Stimulated activated CD8-positive, alpha-beta memory T cell treated with anti-CD3 and anti-CD28 coated beads, Interleukin-7, amount 100 ng/mL, for 1 hour (primary cell): ENCODE measurements around the gene HPSE.

Experiments used
- DNase-seq, 2 donors: peaks; one replicate each; pipeline ENCODE4 v3.0.0-alpha.2; 2020; ENCODE audit warnings: low read depth in 2 of 2

The HPSE gene

GRCh38 chr4:83334425-83335241, at the start of gene HPSE:
Gene HPSE (minus strand): TSS chr4:83334848. CDS start chr4:83334782, 66 bp downstream.
- peak; percentile 41 to 52 for DNase-seq

DNA sequence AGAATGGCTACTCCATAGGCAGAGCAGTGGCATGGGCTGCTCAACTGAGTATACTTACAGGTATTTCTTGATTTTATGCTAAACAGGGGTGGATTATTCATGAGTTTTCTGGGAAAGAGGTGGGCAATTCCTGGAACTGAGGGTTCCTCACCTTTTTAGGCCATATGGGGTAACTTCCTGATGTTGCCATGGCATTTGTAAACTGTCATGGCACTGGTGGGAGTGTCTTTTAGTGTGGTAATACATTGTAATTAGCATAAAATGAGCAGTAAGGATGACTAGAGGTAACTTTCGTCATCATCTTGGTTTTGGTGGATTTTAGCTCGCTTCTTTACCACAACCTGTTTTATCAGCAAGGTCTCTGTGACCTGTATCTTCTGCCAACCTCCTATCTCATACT, 48.2 kb upstream of the HPSE start:
- DNase-seq = no peak

DNA sequence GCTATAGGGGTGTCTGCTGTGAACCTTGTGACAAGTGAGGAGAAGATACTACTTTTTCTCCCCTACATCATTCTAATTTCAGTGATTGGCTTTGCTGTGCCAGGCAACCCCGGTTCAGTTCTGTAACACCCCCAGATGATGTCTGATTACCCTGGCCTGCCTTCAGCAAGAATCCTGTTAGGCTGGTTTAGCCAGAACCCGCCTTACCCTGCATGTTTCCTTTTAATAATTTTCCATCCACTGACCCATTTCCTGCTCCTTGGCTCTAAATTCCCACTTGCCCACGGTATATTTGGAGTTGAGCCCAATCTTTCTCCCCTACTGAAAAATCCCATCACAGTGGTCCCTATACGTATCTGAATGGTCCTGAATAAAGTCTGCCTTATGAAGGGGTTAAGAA, 46.5 kb upstream of the HPSE start:
- DNase-seq = no peak

- no peak for DNase-seq
Observed at GRCh38 chr4:83378419-83378818, 43.8 kb upstream of the HPSE start.

DNA sequence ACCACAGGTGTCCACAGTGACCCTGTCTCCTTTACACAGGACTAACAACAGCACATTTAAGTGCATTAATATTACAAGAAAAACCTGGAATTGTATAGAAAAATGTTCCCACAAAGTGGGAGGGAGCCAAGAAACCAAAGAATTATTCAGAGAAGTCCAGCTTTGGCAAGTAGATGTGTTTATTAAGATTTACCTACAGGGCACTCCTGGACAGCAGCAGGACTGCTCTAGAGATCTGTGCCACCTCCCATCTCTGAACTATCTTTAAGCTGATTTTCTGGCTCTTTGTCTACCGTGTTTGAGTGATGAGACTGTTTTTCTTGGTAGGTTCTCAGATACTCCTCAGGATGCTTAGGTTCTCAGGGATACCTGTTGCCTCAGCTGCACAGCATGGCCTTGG, 38.3 kb upstream of the HPSE start:
- DNase-seq = no peak

GRCh38 chr4:83371936-83372335, 37.3 kb upstream of the HPSE start:
- no peak for DNase-seq

GRCh38 chr4:83371235-83371634, 36.6 kb upstream of the HPSE start:
- DNase-seq = no peak

DNA sequence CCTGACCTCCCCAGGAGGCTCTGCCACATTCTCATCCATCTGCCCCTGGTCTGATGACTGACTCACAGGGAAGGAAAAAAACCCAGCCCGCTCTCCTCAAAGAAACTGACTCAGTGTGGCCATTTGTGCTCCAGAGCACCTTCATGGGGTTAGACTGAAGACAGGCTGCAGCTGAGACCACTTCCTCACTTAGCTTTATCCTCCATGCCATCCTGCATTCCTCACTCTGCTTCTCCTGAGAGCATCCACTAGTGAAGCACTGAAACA, 35.9 kb upstream of the HPSE start:
- no peak for DNase-seq

DNA sequence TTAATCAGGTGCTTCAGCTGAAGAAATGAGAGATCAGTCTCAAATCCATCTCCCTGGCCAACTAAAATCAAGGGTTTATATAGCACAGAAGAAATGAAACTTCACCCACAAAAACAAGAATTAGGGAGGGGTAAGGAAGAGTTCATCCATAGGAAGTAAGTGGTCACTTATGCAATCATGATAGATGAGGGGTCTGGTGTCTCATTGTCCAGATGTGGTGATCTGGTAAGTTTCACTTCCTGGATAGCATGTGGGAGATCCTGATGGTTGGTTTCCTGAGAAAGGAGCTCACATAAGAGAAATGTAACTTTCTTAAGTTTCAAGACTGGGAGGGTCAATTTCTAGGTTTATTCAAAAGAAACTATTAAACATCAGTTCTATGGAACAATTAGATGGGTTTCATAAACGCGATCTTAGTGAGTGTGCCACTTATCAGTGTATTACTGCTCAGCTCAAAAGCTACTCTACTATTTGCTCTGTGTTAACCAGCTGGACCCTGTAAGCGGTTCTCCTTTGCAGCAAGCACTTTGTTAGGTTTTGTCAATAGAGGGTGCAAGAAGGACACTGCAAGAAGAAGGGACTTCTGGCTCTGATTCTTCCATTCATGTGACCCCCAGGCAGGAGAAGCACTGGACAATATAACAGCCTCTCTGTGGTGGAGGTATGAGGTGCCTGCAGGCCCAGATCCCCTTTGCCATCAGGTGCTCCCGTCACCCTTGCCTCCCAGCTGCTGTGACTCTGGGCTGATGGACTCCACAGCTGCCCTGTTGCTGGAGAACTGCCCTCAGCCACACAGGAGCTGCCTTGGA, 35.4 kb upstream of the HPSE start:
- DNase-seq = no peak

DNA sequence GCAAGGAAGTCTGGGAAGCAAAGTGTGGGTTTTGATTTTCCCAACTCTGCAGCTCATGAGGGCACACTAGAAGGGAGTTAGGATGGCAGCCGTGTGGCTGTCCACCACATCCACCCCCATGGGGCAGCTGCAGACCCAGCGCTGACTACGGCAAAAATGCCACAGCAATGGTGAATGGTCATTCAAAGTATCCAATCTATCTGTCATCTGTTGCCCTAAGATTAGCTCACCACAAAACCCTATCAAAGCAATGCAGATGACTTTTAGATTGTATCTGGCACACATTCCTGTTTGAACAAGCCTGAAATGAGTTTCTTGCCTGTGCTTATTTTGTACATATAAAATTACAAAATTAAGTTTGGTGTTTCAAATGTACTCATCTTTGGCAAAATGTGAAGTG, 29.7 kb upstream of the HPSE start:
- no peak for DNase-seq

GRCh38 chr4:83362492-83363329, 28.1 kb upstream of the HPSE start:
- no peak for DNase-seq

DNA sequence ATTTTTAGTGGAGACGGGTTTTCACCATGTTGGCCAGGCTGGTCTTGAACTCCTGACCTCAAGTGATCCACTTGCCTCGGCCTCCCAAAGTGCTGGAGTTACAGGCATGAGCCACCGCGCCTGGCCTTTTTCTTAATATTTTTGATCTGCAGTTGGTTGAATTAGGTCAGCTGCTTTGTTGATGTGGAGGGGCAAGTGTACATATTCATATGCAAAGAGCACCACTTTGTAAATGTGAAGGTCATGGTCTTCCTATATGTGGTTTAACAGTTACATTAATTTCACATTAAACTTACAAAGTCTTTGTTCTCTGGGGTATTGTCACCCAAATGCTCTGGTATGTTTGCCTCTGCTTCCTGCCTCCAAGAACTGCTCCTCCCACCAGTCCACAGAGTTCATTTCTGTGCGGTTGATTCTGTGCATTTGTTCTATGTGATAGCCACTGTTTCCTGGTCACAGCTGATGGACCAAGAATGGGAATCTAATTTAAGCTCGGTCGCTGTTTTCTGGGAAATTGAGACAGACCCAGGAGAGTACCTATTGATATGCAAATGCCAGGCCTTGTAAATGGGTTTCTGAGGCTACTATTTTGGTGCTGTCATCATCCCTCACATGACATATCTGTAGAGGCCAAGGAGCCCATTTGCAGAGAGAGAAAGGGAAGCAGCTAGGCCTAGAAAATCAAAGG, 26.9 kb upstream of the HPSE start:
- DNase-seq = no peak

- no peak for DNase-seq
Observed at GRCh38 chr4:83360018-83360417, 25.4 kb upstream of the HPSE start.

- DNase-seq = no peak
Observed at GRCh38 chr4:83358410-83358809, 23.8 kb upstream of the HPSE start.

GRCh38 chr4:83356899-83357661, 22.4 kb upstream of the HPSE start:
- no peak for DNase-seq

GRCh38 chr4:83353516-83353915, 18.9 kb upstream of the HPSE start:
- no peak for DNase-seq

DNA sequence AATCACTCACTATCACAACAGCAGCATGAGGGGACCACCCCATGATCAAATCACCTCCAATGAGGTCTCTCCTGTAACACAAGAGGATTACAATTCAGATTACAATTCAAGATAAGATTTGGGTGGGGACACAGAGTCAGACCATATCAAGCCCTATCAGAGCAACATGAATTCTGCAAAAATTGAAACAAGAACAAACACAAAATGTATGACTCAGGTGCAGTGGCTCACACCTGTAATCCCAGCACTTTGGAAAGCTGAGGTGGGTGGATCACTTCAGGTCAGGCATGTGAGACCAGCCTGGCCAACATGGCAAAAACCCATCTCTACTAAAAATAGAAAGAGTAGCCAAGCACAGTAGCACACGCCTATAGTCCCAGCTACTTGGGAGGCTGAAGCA, 13.4 kb upstream of the HPSE start:
- no peak for DNase-seq

DNA sequence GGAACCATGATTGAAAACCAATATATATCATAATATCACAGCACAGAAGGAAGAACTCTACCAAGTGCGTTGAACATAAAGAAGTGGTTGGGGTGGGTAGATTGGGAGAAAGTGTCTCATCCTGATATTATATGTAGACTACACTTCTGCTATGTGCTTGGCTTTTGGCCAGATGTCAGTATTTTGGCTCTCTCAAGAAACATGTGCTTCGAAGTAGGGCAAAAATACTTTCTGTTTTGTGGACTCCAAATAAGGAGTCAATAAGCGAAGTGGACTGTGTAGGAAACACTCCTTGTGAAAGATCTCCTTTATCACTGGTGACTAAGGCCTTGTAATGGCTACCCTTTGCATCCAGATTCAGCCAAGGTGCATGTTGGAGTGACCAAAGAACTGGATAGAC, 7.8 kb upstream of the HPSE start:
- DNase-seq = no peak

- no peak for DNase-seq
Observed at GRCh38 chr4:83340692-83341343, 6.2 kb upstream of the HPSE start.

DNA sequence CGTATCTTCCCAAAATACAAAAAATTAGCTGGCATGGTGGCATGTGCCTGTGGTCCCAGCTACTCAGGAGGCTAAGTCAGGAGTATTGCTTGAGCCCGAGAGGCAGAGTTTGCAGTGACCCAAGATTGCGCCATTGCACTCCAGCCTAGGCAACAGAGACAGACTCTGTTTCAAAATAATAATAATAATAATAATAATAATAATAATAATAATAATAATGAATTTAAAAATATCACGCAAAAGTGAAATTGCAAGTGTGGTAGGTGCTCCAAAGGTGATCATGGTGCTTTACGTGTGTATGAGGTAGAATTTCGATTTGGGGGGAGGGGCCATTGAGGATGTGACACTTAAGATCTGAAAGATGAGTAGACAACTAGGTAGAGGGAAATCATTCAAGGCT, 4.9 kb upstream of the HPSE start:
- DNase-seq = no peak

GRCh38 chr4:83335701-83336100, 1.1 kb upstream of the HPSE start:
- DNase-seq = no peak
